Activated CD8-positive, alpha-beta memory T cell treated with anti-CD3 and anti-CD28 coated beads, Interleukin-2, amount 50 U/mL, for 24 hours (primary cell): ENCODE results near the gene PATJ.
"Not testable (repeated sequence)": the region's sequence is repeated elsewhere in the genome, so short reads cannot be mapped to it uniquely, and the experiment has no call there.

ENCODE experiments used
- DNase-seq: peaks from one replicate; pipeline ENCODE4 v3.0.0-alpha.2; 2020; ENCODE audit errors: extremely low read depth

Gene PATJ

GRCh38 chr1:61741711-61742619 lies at the start of gene PATJ:
PATJ (plus strand) TSS chr1:61742480; CDS start chr1:61762893, 20,413 bp downstream.
- DNase-seq = peak; percentile 13

- no peak for DNase-seq
Measured at GRCh38 chr1:61699911-61700851, 42.1 kb upstream of the PATJ start.

GRCh38 chr1:61708953-61709907 lies 33.0 kb upstream of the PATJ start:
- DNase-seq = no peak

GRCh38 chr1:61709908-61710289 lies 32.4 kb upstream of the PATJ start:
- DNase-seq = no peak

GRCh38 chr1:61711257-61711656 lies 31.0 kb upstream of the PATJ start:
- DNase-seq = not testable (repeated sequence)

- no peak for DNase-seq
Measured at GRCh38 chr1:61711969-61712368, 30.3 kb upstream of the PATJ start.

GRCh38 chr1:61718996-61719663 lies 23.1 kb upstream of the PATJ start:
- not testable (repeated sequence) for DNase-seq

GRCh38 chr1:61724506-61724812 lies 17.8 kb upstream of the PATJ start:
- DNase-seq = no peak

- peak; percentile 75 for DNase-seq
Measured at GRCh38 chr1:61724813-61725694, 17.2 kb upstream of the PATJ start, which contains the start of gene TM2D1. TM2D1 (minus strand) TSS chr1:61725141; CDS start chr1:61725120, 21 bp downstream.

- no peak for DNase-seq
Measured at GRCh38 chr1:61727544-61727943, 14.7 kb upstream of the PATJ start.

- DNase-seq = not testable (repeated sequence)
Measured at GRCh38 chr1:61730679-61731078, 11.6 kb upstream of the PATJ start.

GRCh38 chr1:61732726-61733125 lies 9.6 kb upstream of the PATJ start:
- no peak for DNase-seq

- DNase-seq = no peak
Measured at GRCh38 chr1:61740751-61741700, 1.3 kb upstream of the PATJ start.

GRCh38 chr1:61742620-61743430 lies 545 bp downstream of the PATJ start:
- no peak for DNase-seq

GRCh38 chr1:61743431-61743705 lies 1.1 kb downstream of the PATJ start:
- no peak for DNase-seq

GRCh38 chr1:61743716-61744580 lies 1.7 kb downstream of the PATJ start:
- DNase-seq = no peak

GRCh38 chr1:61746813-61747212 lies 4.5 kb downstream of the PATJ start:
- no peak for DNase-seq
